ENCODE measurements around the gene ATP9A.

DNA sequence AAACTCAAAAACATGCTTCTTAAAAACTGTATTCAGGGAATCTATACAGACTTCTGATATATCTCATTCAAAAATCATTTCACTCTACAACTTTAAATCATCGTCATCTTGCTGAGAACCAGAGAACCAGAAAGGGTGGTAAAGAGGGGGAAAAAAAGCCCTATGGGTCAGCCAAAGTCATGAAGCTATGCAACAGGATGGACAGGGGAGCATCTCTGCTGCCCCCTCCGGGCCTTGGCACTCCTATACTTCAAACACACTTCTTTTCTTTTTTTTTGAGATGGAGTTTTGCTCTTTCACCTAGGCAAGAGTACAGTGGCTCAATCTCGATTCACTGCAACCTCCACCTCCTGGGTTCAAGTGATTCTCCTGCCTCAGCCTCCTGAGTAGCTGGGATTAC is 152.1 kb downstream of the ATP9A start:
- TF ChIP-seq, protein P1, sequence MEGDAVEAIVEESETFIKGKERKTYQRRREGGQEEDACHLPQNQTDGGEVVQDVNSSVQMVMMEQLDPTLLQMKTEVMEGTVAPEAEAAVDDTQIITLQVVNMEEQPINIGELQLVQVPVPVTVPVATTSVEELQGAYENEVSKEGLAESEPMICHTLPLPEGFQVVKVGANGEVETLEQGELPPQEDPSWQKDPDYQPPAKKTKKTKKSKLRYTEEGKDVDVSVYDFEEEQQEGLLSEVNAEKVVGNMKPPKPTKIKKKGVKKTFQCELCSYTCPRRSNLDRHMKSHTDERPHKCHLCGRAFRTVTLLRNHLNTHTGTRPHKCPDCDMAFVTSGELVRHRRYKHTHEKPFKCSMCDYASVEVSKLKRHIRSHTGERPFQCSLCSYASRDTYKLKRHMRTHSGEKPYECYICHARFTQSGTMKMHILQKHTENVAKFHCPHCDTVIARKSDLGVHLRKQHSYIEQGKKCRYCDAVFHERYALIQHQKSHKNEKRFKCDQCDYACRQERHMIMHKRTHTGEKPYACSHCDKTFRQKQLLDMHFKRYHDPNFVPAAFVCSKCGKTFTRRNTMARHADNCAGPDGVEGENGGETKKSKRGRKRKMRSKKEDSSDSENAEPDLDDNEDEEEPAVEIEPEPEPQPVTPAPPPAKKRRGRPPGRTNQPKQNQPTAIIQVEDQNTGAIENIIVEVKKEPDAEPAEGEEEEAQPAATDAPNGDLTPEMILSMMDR (conservative IDR thresholded peaks at IDR 0.05 in 1 of 2, IDR thresholded peaks at IDR 0.05 in 1 of 2; ENCODE audit: low read depth in 1 of 2, low read length in 2 of 2) = no peak
- no peak for TF ChIP-seq EZH2 (IDR thresholded peaks at IDR 0.05; ENCODE audit: low read length, missing control alignments)
